ENCODE data around the gene OSTN. TPM values are rescaled to one million over a fixed set of nuclear protein-coding genes. Genes with fewer than 3 reads are reported as not detected.

OSTN gene
- total and polyA plus RNA-seq, 2 experiments from 2014 or later: not detected

- H4K20me1 ChIP-seq (replicated peaks; ENCODE audit: insufficient read depth): no peaks in the 10 kb centered on the region
- Mint-ChIP-seq H3K4me1 (peaks cover 2% of the 10 kb centered on the region; the same call in 1 of the 3 replicates), H3K9me3 (peaks cover 9% of the 10 kb centered on the region; the same call in 2 of the 3 replicates), H3K27me3 (ENCODE audit: insufficient read depth, low read depth, poor library complexity) (no peaks in the 10 kb centered on the region), H3K36me3 (ENCODE audit: low read depth) (no peaks in the 10 kb centered on the region; the same call in 2 of the 3 replicates), H3K27ac (no peak overlapping the region), H3K4me3 (no peak overlapping the region)
- H3K4me3 ChIP-seq: no peak overlapping the region
- no peaks in the 10 kb centered on the region for H3K9me2 ChIP-seq (ENCODE audit: insufficient read depth)
- TF ChIP-seq EZH2 (IDR thresholded peaks at IDR 0.05; ENCODE audit: low read depth, unreplicated experiment): no peak
- TF ChIP-seq, protein P1, sequence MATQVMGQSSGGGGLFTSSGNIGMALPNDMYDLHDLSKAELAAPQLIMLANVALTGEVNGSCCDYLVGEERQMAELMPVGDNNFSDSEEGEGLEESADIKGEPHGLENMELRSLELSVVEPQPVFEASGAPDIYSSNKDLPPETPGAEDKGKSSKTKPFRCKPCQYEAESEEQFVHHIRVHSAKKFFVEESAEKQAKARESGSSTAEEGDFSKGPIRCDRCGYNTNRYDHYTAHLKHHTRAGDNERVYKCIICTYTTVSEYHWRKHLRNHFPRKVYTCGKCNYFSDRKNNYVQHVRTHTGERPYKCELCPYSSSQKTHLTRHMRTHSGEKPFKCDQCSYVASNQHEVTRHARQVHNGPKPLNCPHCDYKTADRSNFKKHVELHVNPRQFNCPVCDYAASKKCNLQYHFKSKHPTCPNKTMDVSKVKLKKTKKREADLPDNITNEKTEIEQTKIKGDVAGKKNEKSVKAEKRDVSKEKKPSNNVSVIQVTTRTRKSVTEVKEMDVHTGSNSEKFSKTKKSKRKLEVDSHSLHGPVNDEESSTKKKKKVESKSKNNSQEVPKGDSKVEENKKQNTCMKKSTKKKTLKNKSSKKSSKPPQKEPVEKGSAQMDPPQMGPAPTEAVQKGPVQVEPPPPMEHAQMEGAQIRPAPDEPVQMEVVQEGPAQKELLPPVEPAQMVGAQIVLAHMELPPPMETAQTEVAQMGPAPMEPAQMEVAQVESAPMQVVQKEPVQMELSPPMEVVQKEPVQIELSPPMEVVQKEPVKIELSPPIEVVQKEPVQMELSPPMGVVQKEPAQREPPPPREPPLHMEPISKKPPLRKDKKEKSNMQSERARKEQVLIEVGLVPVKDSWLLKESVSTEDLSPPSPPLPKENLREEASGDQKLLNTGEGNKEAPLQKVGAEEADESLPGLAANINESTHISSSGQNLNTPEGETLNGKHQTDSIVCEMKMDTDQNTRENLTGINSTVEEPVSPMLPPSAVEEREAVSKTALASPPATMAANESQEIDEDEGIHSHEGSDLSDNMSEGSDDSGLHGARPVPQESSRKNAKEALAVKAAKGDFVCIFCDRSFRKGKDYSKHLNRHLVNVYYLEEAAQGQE (IDR thresholded peaks at IDR 0.05; ENCODE audit: unreplicated experiment): no peak
- no peak for TF ChIP-seq POLR2AphosphoS5 (IDR thresholded peaks at IDR 0.05; ENCODE audit: low read depth)
- no peak for TF ChIP-seq ETS1 (IDR thresholded peaks at IDR 0.05)
- TF ChIP-seq ZNF462 (CRISPR knock-in tag; IDR thresholded peaks at IDR 0.05): no peak
- TF ChIP-seq NANOG (IDR thresholded peaks at IDR 0.05; ENCODE audit: borderline replicate concordance): no peak
- no peak for TF ChIP-seq STAT1 (IDR thresholded peaks at IDR 0.05; ENCODE audit: unreplicated experiment)
- no peak for TF ChIP-seq EZH2phosphoT487 (IDR thresholded peaks at IDR 0.05; ENCODE audit: unreplicated experiment)
- no peak for TF ChIP-seq ZNF331 (CRISPR knock-in tag; IDR thresholded peaks at IDR 0.05; ENCODE audit: low read depth)
- TF ChIP-seq CREB1 (CRISPR knock-in tag; IDR thresholded peaks at IDR 0.05; ENCODE audit: low read depth): no peak
- TF ChIP-seq ZNF114 (CRISPR knock-in tag; IDR thresholded peaks at IDR 0.05): no peak
- TF ChIP-seq CTCF (conservative IDR thresholded peaks at IDR 0.05; ENCODE audit: low read depth in 2 of 2): no peak
- H3K27me3 ChIP-seq (ENCODE audit: insufficient read depth): no peaks in the 10 kb centered on the region
- peak overlapping the region; percentile 77 for H2AFZ ChIP-seq
- ATAC-seq (no peak; the same call in 2 of the 3 replicates), DNase-seq (ENCODE audit: low spot score) (peak; percentile 16)
- no peaks in the 10 kb centered on the region for H3K4me1 ChIP-seq (ENCODE audit: insufficient read depth)
- H3K36me3 ChIP-seq (ENCODE audit: insufficient read depth): no peaks in the 10 kb centered on the region
- H3F3A ChIP-seq (replicated peaks; ENCODE audit: low read depth): no peaks in the 10 kb centered on the region
- H3K79me2 ChIP-seq (replicated peaks; ENCODE audit: insufficient read depth): no peaks in the 10 kb centered on the region
- H3K4me2 ChIP-seq: no peak overlapping the region
- H3K27ac ChIP-seq (ENCODE audit: low read depth): no peak overlapping the region
Observed at GRCh38 chr3:191210032-191210431, 11.0 kb downstream of the OSTN start.

All from GM23338 (cell line).